OCI-LY7 (cell line): Measurements from ENCODE around the gene B4GAT1. TPM values are rescaled to one million over a fixed set of nuclear protein-coding genes. Genes with fewer than 3 reads are reported as not detected.

ENCODE experiments used
- BruUV-seq: library from RNA; stranded (reverse); fragments of 400-500 nt; replicated peaks from 2 replicates; lab custom pipeline; 2021; lab: Mats Ljungman, UMichigan
- CTCF ChIA-PET: fragments of 300-600 bp; sonication (Branson Sonifier 250); formaldehyde crosslinking; loops from one replicate; lab custom pipeline; 2022; ENCODE audit warnings: antibody characterized with exemption; ENCODE audit not compliant: unreplicated experiment; lab: Charles Lee
- POLR2A ChIA-PET: fragments of 300-600 bp; sonication (Branson Sonifier 250); formaldehyde crosslinking; loops from one replicate; lab custom pipeline; 2022; ENCODE audit warnings: antibody characterized with exemption; lab: Charles Lee
- DNase-seq: peaks from one replicate; pipeline ENCODE4 v3.0.0-alpha.2; 2015; ENCODE audit warnings: low spot score
- H2AFZ ChIP-seq: fragments of 200-600 bp; sonication (generic), shearing (Covaris generic); 2 replicates; pipeline ENCODE4 v1.6.1; 2014; ENCODE audit warnings: mild to moderate bottlenecking, antibody characterized with exemption, low read length, moderate library complexity
- H3K27ac ChIP-seq: fragments of 200-600 bp; sonication (generic); 2 replicates; pipeline ENCODE4 v1.5.1; 2014; ENCODE audit warnings: mixed run types, low read depth, mild to moderate bottlenecking, moderate library complexity, low read length, inconsistent platforms; ENCODE audit not compliant: poor library complexity, severe bottlenecking
- H3K36me3 ChIP-seq: fragments of 200-600 bp; sonication (generic); 2 replicates; pipeline ENCODE4 v1.6.1; 2014; ENCODE audit warnings: mild to moderate bottlenecking, antibody characterized with exemption, low read length, moderate library complexity, mixed read lengths; ENCODE audit not compliant: insufficient read depth
- H3K4me1 ChIP-seq: fragments of 200-600 bp; sonication (generic); 2 replicates; pipeline ENCODE4 v1.5.1; 2014; ENCODE audit warnings: mild to moderate bottlenecking, low read length; ENCODE audit not compliant: insufficient read depth, poor library complexity, severe bottlenecking
- H3K4me2 ChIP-seq: fragments of 200-600 bp; sonication (generic); 2 replicates; pipeline ENCODE4 v1.6.1; 2014; ENCODE audit warnings: mild to moderate bottlenecking, low read length
- H3K4me3 ChIP-seq: fragments of 200-600 bp; sonication (generic); 2 replicates; pipeline ENCODE4 v1.5.1; 2014; ENCODE audit warnings: mild to moderate bottlenecking, low read depth, low read length; ENCODE audit not compliant: poor library complexity, severe bottlenecking
- H3K79me2 ChIP-seq: fragments of 200-600 bp; sonication (generic); 2 replicates; pipeline ENCODE4 v1.6.1; 2016; ENCODE audit warnings: low read depth, mild to moderate bottlenecking, low read length, moderate library complexity, mixed read lengths; ENCODE audit not compliant: insufficient read depth
- H3K9me2 ChIP-seq: fragments of 200-600 bp; sonication (generic); 2 replicates; pipeline ENCODE4 v1.6.1; 2016; ENCODE audit warnings: mild to moderate bottlenecking, low read length, mixed read lengths; ENCODE audit not compliant: insufficient read depth
- H3K9me3 ChIP-seq: fragments of 200-600 bp; sonication (generic); 2 replicates; pipeline ENCODE4 v1.6.1; 2014; ENCODE audit warnings: mild to moderate bottlenecking, mixed run types, low read length, mixed read lengths
- H4K20me1 ChIP-seq: fragments of 200-600 bp; sonication (generic); 2 replicates; pipeline ENCODE4 v1.6.1; 2014; ENCODE audit warnings: mild to moderate bottlenecking, antibody characterized with exemption, low read length, moderate library complexity, mixed read lengths; ENCODE audit not compliant: insufficient read depth
- EZH2phosphoT487 ChIP-seq: fragments of 200-600 bp; sonication (generic); IDR thresholded peaks from 2 replicates; pipeline ENCODE4 v1.6.1; 2018; ENCODE audit warnings: low read depth, borderline replicate concordance, mild to moderate bottlenecking, mixed run types, antibody characterized with exemption, low read length, moderate library complexity, mixed read lengths
- intact Hi-C: fragments of 100-400 bp; cut with micrococcal nuclease; formaldehyde crosslinking; loops from one replicate; pipeline ENCODE4 v1.10.0; 2022; ENCODE audit not compliant: unreplicated experiment
- total RNA-seq, 2 experiments: library from RNA; depleted of rRNA in 1 of 2; stranded (reverse); fragments of >200 nt in 1 of 2; shearing (Covaris generic) in 1 of 2; gene quantifications; 2 replicates each; pipeline ENCODE4 v1.2.3, GENCODE V29; 2014 to 2022
- TF ChIP-seq, protein P1 (sequence below): fragments of 200-600 bp; sonication (generic); conservative IDR thresholded peaks from 2 replicates; pipeline ENCODE4 v1.5.1; 2014; ENCODE audit warnings: mild to moderate bottlenecking, antibody characterized with exemption, low read length, moderate library complexity, mixed read lengths

The B4GAT1 gene
- total RNA-seq, 2 experiments from 2014 or later: 9.8 to 11.7 TPM

DNA sequence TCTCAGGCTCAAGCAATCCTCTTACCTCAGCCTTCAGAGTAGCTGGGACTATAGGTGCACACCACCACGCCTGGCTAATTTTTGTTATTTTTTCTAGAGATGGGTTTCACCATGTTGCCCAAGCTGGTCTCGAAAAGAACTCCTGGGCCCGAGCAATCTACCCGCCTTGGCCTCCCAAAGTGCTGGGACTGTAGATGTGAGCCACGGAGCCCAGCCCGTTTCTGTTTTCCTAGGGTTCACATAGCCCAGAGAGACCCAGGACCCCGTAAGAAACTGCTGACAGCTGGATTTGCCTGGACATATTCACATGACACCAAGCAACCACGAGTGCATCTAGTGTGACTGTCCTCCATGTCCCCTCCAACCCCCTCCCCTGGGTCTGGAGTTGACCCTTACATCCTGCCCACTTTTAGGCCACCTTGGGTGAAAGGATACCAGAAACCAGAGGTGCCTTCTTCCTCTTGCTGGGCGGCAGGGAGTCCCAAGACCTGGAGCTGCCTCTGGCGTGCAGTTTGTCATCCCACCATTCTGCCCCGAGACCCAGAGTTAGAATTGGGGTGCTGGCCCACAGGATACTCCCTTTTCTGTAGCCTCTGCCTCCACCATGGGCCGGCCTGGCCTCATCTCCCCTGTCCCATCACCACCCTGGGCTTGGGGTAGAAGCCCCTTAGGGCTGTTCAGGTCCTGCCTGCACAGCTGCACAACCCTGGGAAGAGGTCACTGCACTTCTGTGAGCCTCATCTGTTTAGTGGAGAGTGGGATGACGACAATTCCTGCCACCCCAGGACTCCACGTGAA lies 7.5 kb downstream of the B4GAT1 start:
- peaks cover 4% of the 10 kb centered on the region; the same call in 1 of the 2 replicates for H4K20me1 ChIP-seq
- H3K9me3 ChIP-seq: no peaks in the 10 kb centered on the region
- H3K9me2 ChIP-seq: no peaks in the 10 kb centered on the region
- DNase-seq: no peak
- H3K36me3 ChIP-seq: peaks cover 51% of the 10 kb centered on the region
- H3K4me2 ChIP-seq: no peak overlapping the region
- no TSS peak for BruUV-seq
- intact Hi-C loops: no loop called here
- CTCF ChIA-PET: no interaction called here
- H3K79me2 ChIP-seq: peaks cover 15% of the 10 kb centered on the region
- H3K27ac ChIP-seq: no peak overlapping the region
- H3K4me3 ChIP-seq: no peak overlapping the region
- peaks cover 24% of the 10 kb centered on the region for H3K4me1 ChIP-seq
- TF ChIP-seq EZH2phosphoT487: no peak
- TF ChIP-seq, protein P1, sequence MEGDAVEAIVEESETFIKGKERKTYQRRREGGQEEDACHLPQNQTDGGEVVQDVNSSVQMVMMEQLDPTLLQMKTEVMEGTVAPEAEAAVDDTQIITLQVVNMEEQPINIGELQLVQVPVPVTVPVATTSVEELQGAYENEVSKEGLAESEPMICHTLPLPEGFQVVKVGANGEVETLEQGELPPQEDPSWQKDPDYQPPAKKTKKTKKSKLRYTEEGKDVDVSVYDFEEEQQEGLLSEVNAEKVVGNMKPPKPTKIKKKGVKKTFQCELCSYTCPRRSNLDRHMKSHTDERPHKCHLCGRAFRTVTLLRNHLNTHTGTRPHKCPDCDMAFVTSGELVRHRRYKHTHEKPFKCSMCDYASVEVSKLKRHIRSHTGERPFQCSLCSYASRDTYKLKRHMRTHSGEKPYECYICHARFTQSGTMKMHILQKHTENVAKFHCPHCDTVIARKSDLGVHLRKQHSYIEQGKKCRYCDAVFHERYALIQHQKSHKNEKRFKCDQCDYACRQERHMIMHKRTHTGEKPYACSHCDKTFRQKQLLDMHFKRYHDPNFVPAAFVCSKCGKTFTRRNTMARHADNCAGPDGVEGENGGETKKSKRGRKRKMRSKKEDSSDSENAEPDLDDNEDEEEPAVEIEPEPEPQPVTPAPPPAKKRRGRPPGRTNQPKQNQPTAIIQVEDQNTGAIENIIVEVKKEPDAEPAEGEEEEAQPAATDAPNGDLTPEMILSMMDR: no peak
- POLR2A ChIA-PET: no interaction called here
- no peak overlapping the region for H2AFZ ChIP-seq

DNA sequence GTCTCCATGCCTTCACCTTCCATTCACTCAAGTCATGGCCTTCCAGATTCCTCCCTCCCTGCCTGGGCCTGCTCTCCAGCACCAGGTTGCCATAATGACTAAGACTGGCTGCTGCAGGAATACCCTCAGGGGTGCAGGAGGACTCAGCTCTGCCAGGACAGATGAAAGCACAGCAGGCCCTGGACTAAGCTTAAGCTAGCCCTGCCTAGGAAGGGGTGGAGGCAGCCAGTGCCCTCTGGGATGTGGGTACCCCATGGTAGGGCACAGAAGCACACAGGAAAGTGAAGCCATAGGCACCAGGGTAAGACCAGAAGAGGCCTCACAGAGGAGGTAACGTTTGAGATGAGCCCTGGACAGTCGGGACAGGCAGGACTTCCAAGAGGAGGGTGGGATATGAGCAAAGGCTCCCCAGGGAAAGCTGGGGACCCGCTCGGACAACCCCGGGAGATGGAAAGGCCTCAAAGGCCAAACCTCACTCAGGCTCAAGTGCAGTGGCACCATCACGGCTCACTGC lies 8.2 kb downstream of the B4GAT1 start:
- no peak overlapping the region for H3K4me3 ChIP-seq
- intact Hi-C loops: no loop called here
- H3K9me3 ChIP-seq: no peaks in the 10 kb centered on the region
- BruUV-seq: no TSS peak
- no peak overlapping the region for H3K4me2 ChIP-seq
- H3K79me2 ChIP-seq: peaks cover 10% of the 10 kb centered on the region
- H3K9me2 ChIP-seq: no peaks in the 10 kb centered on the region
- CTCF ChIA-PET: interaction anchor here (0.5 kb wide), 1 partner anchor 82 kb away, joined by 3 read pairs; the partner anchor contains the start of gene NPAS4
- H3K4me1 ChIP-seq: peaks cover 23% of the 10 kb centered on the region
- POLR2A ChIA-PET: no interaction called here
- H3K36me3 ChIP-seq: peaks cover 51% of the 10 kb centered on the region
- no peak overlapping the region for H3K27ac ChIP-seq
- H4K20me1 ChIP-seq: peaks cover 1% of the 10 kb centered on the region; the same call in 1 of the 2 replicates
- H2AFZ ChIP-seq: no peak overlapping the region
- no peak for TF ChIP-seq EZH2phosphoT487
- TF ChIP-seq, protein P1: no peak
- DNase-seq: no peak
